Mesenchymal stem cell (in vitro differentiated cells and primary cell): ENCODE data around the gene VPS51.
A peak's percentile ranks its signal among the peaks of the same experiment; 100 is the strongest.

Source experiments
- DNase-seq: peaks from one replicate; pipeline ENCODE4 v3.0.0-alpha.2; 2013
- H2AFZ ChIP-seq: one replicate; pipeline ENCODE4 v1.6.1; 2013; ENCODE audit warnings: low read depth, mild to moderate bottlenecking, control low read depth, inconsistent platforms, low read length, moderate library complexity
- H2AK5ac ChIP-seq: 2 replicates; pipeline ENCODE4 v1.6.1; 2013; ENCODE audit warnings: low read length, moderate library complexity, mild to moderate bottlenecking, inconsistent platforms; ENCODE audit not compliant: severe bottlenecking
- H2BK120ac ChIP-seq: one replicate; pipeline ENCODE4 v1.6.1; 2013; ENCODE audit warnings: low read depth, mild to moderate bottlenecking, inconsistent platforms, low read length, moderate library complexity
- H2BK12ac ChIP-seq, 2 experiments: one replicate each; pipeline ENCODE4 v1.6.1; 2013; ENCODE audit warnings: inconsistent platforms in 2 of 2, low read length in 2 of 2, mild to moderate bottlenecking in 2 of 2, moderate library complexity in 2 of 2, control low read depth in 1 of 2
- H2BK15ac ChIP-seq: one replicate; pipeline ENCODE4 v1.6.1; 2013; ENCODE audit warnings: mild to moderate bottlenecking, low read depth, inconsistent platforms; ENCODE audit not compliant: poor library complexity, severe bottlenecking
- H2BK5ac ChIP-seq: 2 replicates; pipeline ENCODE4 v1.6.1; 2013; ENCODE audit warnings: low read depth, mild to moderate bottlenecking, low read length, control low read depth, inconsistent platforms; ENCODE audit not compliant: poor library complexity, severe bottlenecking
- H3K14ac ChIP-seq, 2 experiments: one replicate each; pipeline ENCODE4 v1.6.1; 2013; ENCODE audit warnings: inconsistent platforms in 2 of 2, low read length in 2 of 2, control low read depth in 1 of 2, mild to moderate bottlenecking in 1 of 2, moderate library complexity in 1 of 2
- H3K18ac ChIP-seq, 2 experiments: one replicate each; pipeline ENCODE4 v1.6.1; 2013; ENCODE audit warnings: inconsistent platforms in 2 of 2, low read length in 2 of 2, control low read depth in 1 of 2, low read depth in 1 of 2, mild to moderate bottlenecking in 1 of 2
- H3K23ac ChIP-seq, 2 experiments: one replicate each; pipeline ENCODE4 v1.6.1; 2013; ENCODE audit warnings: inconsistent platforms in 2 of 2, low read length in 2 of 2, mild to moderate bottlenecking in 2 of 2, moderate library complexity in 2 of 2, control low read depth in 1 of 2
- H3K27ac ChIP-seq: 2 replicates; pipeline ENCODE4 v1.5.1; 2013; ENCODE audit warnings: mild to moderate bottlenecking, moderate library complexity, low read length, control low read depth, inconsistent platforms; ENCODE audit not compliant: poor library complexity, severe bottlenecking
- H3K27me3 ChIP-seq, 2 experiments: 2 replicates each; pipeline versions ENCODE4 v1.6.1 to v1.7.0; 2013; ENCODE audit warnings: low read length in 2 of 2, mild to moderate bottlenecking in 2 of 2, moderate library complexity in 2 of 2, control low read depth in 1 of 2, inconsistent platforms in 1 of 2; ENCODE audit not compliant: control insufficient read depth in 1 of 2, insufficient read depth in 1 of 2
- H3K36me3 ChIP-seq, 2 experiments: 2 replicates each; pipeline versions ENCODE4 v1.6.1 to v1.7.0; 2013; ENCODE audit warnings: low read length in 2 of 2, control low read depth in 1 of 2, inconsistent platforms in 1 of 2, low read depth in 1 of 2, mild to moderate bottlenecking in 1 of 2; ENCODE audit not compliant: insufficient read depth in 2 of 2, control insufficient read depth in 1 of 2
- H3K4ac ChIP-seq, 2 experiments: one replicate each; pipeline ENCODE4 v1.6.1; 2013; ENCODE audit warnings: inconsistent platforms in 2 of 2, low read length in 2 of 2, mild to moderate bottlenecking in 2 of 2, moderate library complexity in 2 of 2, control low read depth in 1 of 2, low read depth in 1 of 2
- H3K4me1 ChIP-seq: 2 replicates; pipeline ENCODE4 v1.6.1; 2013; ENCODE audit warnings: low read depth, low read length, control low read depth; ENCODE audit not compliant: control insufficient read depth, insufficient read depth
- H3K4me2 ChIP-seq: 2 replicates; pipeline ENCODE4 v1.6.1; 2013; ENCODE audit warnings: low read length, mild to moderate bottlenecking, inconsistent platforms; ENCODE audit not compliant: poor library complexity, severe bottlenecking
- H3K4me3 ChIP-seq, 2 experiments: 2 replicates each; pipeline versions ENCODE4 v1.5.1 to v1.7.0; 2013; ENCODE audit warnings: low read length in 2 of 2, mild to moderate bottlenecking in 2 of 2, control low read depth in 1 of 2, low read depth in 1 of 2; ENCODE audit not compliant: insufficient read depth in 1 of 2
- H3K79me1 ChIP-seq: replicated peaks from 2 replicates; pipeline ENCODE4 v1.6.1; 2013; ENCODE audit warnings: mild to moderate bottlenecking, control low read depth, low read length, inconsistent platforms; ENCODE audit not compliant: poor library complexity, severe bottlenecking
- H3K9ac ChIP-seq: 2 replicates; pipeline ENCODE4 v1.7.0; 2013; ENCODE audit warnings: mild to moderate bottlenecking, low read length, moderate library complexity
- H3K9me3 ChIP-seq: 2 replicates; pipeline ENCODE4 v1.7.0; 2013; ENCODE audit warnings: mild to moderate bottlenecking, low read length; ENCODE audit not compliant: control insufficient read depth
- H4K8ac ChIP-seq: one replicate; pipeline ENCODE4 v1.6.1; 2013; ENCODE audit warnings: inconsistent platforms, mild to moderate bottlenecking, low read length, moderate library complexity
- H4K91ac ChIP-seq: one replicate; pipeline ENCODE4 v1.6.1; 2013; ENCODE audit warnings: mild to moderate bottlenecking, low read length, inconsistent platforms
- WGBS: methylation state at CpG from one replicate; pipeline ENCODE4 v1.1.7; 2013; ENCODE audit warnings: mixed read lengths; 5-methylcytosine and 5-hydroxymethylcytosine counted together

Gene VPS51

DNA sequence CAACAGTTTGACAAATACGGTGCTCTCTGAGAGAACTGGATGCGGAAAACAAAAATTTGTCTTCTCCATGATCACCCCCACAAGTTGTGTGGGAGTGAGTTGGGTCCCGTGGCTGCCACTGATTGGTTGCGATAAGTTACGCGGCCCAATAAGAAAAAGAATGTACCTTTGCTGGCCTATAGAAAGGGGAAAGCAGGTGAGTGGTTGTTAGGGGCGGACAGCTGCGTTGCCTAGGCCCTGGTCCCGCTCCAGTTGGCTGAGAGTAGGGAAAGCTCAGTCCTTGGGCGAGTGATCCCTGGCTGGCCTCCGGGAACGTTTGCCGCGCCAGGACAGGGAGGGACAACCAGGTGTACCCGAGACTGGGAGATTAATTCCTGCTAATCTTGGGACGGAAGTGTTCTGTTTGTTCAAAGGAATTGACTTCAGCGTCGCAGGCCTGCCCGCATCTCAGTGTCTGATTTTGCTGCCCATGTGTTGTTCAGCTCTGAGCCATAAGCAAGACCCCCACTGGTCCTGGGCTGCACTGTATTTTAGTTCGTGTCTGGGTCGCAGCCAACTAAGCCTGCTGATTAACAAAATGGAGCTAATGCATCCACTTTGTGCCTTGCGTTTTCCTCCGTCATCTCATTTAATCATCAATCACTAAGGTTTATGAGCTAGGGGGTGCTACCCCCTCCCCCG, 39.1 kb downstream of the VPS51 start:
- peak overlapping the region; percentile 93 for H4K8ac ChIP-seq
- H3K4me2 ChIP-seq: peak overlapping the region; percentile 91
- peak overlapping the region in 1 of 2 experiments; percentile 12 for H3K14ac ChIP-seq
- H3K4ac ChIP-seq: peak overlapping the region; percentile 72 to 78
- peaks cover 16% of the 10 kb centered on the region for H3K79me1 ChIP-seq
- H3K27ac ChIP-seq: peak overlapping the region; percentile 94
- no peak overlapping the region for H2BK15ac ChIP-seq
- WGBS: 6% methylated on average over 24 of the region's 24 CpGs
- peak overlapping the region; percentile 9 for H2AK5ac ChIP-seq
- peaks cover 28 to 29% of the 10 kb centered on the region in 2 experiments for H3K36me3 ChIP-seq
- H3K4me3 ChIP-seq: peak overlapping the region; percentile 48 to 93
- peaks cover 23% of the 10 kb centered on the region for H3K4me1 ChIP-seq
- no peaks in the 10 kb centered on the region for H3K27me3 ChIP-seq
- peak overlapping the region; percentile 99 for H3K9ac ChIP-seq
- peak overlapping the region; percentile 13 to 88 for H3K18ac ChIP-seq
- peak overlapping the region in 1 of 2 experiments; percentile 7 for H2BK12ac ChIP-seq
- no peak overlapping the region for H3K23ac ChIP-seq
- no peaks in the 10 kb centered on the region for H3K9me3 ChIP-seq
- peak overlapping the region; percentile 76 for H4K91ac ChIP-seq
- no peak overlapping the region for H2BK120ac ChIP-seq
- peak overlapping the region; percentile 92 for H2BK5ac ChIP-seq
- H2AFZ ChIP-seq: peak overlapping the region; percentile 16
- peak; percentile 98 for DNase-seq

DNA sequence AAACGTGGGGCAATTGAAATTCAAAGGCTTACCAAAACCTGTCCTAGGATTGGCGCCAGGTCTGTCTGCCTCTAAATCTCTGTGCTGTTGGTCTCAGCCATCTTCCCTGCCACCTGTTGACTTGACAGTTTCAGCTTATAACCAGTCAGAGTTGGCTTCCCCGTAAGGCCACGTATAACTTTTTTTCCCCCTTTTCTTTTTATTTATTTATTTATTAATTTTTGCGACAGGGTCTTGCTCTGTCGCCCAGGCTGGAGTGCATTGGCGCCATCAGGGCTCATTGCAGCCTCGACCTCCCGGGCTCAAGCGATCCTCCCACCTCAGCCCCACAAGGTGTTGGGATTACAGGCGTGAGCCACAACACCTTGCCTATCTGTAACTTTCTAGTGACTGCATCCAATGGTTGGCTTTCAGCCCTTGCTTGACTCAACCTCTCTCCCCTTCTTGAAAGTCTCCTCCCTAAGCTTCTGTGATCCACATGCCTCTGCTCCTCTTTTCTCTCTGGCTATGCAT, 39.7 kb downstream of the VPS51 start:
- Histone ChIP-seq H3K4me3 (peak overlapping the region in 1 of 2 experiments; percentile 93), H2AFZ (no peak overlapping the region), H2BK120ac (no peak overlapping the region), H3K4ac (no peak overlapping the region), H3K23ac (no peak overlapping the region), H3K4me1 (peaks cover 23% of the 10 kb centered on the region), H2AK5ac (no peak overlapping the region), H3K18ac (no peak overlapping the region), H2BK5ac (no peak overlapping the region), H2BK15ac (no peak overlapping the region), H3K9me3 (no peaks in the 10 kb centered on the region), H4K91ac (no peak overlapping the region), H3K27ac (no peak overlapping the region), H2BK12ac (no peak overlapping the region), H3K36me3 (peaks cover 22 to 24% of the 10 kb centered on the region in 2 experiments), H3K9ac (peak overlapping the region; percentile 99), H3K4me2 (peak overlapping the region; percentile 91), H3K27me3 (no peaks in the 10 kb centered on the region), H4K8ac (peak overlapping the region; percentile 93), H3K79me1 (peaks cover 14% of the 10 kb centered on the region), H3K14ac (no peak overlapping the region)
- WGBS: 63% methylated on average over 11 of the region's 11 CpGs
- DNase-seq: no peak

DNA sequence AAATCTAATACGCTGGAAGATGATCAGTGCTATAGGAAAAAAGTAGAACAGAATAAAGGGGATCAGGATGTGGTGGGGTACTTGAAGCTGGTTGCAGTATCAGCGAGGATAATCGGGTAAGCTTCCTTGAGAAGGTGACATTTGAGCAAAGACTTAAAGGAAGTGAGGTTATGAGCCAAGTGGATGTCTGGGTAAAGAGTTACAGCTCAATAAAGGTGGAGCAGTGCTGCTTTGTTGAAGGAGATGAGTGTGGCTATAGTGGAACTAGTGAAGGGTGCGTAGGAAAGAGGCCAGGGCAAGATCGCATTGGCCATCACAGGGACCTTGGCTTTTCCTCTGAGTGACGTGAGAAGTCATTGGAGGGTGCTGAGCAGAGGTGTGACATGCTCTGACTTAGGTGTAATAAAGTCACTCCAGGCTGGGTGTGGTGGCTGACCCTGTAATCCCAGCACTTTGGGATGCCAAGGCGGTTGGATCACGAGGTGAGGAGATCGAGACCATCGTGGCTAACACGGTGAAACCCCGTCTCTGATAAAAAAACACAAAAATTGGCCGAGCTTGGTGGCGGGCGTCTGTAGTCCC, 40.6 kb downstream of the VPS51 start:
- WGBS: 86% methylated on average over 15 of the region's 15 CpGs
- H3K4me2 ChIP-seq: no peak overlapping the region
- H3K18ac ChIP-seq: no peak overlapping the region
- H4K8ac ChIP-seq: no peak overlapping the region
- H2BK12ac ChIP-seq: peak overlapping the region in 1 of 2 experiments; percentile 35
- no peak overlapping the region for H2AK5ac ChIP-seq
- H4K91ac ChIP-seq: no peak overlapping the region
- H3K27ac ChIP-seq: no peak overlapping the region
- H2BK120ac ChIP-seq: no peak overlapping the region
- H2BK15ac ChIP-seq: no peak overlapping the region
- DNase-seq: no peak
- no peak overlapping the region for H3K9ac ChIP-seq
- peaks cover 0 to 5% of the 10 kb centered on the region in 2 experiments for H3K27me3 ChIP-seq
- H2BK5ac ChIP-seq: no peak overlapping the region
- H3K4me1 ChIP-seq: peaks cover 23% of the 10 kb centered on the region
- peaks cover 8% of the 10 kb centered on the region for H3K79me1 ChIP-seq
- H3K23ac ChIP-seq: no peak overlapping the region
- peaks cover 12 to 15% of the 10 kb centered on the region in 2 experiments for H3K36me3 ChIP-seq
- H3K4ac ChIP-seq: no peak overlapping the region
- no peak overlapping the region for H2AFZ ChIP-seq
- H3K4me3 ChIP-seq: no peak overlapping the region
- H3K14ac ChIP-seq: no peak overlapping the region
- H3K9me3 ChIP-seq: no peaks in the 10 kb centered on the region

DNA sequence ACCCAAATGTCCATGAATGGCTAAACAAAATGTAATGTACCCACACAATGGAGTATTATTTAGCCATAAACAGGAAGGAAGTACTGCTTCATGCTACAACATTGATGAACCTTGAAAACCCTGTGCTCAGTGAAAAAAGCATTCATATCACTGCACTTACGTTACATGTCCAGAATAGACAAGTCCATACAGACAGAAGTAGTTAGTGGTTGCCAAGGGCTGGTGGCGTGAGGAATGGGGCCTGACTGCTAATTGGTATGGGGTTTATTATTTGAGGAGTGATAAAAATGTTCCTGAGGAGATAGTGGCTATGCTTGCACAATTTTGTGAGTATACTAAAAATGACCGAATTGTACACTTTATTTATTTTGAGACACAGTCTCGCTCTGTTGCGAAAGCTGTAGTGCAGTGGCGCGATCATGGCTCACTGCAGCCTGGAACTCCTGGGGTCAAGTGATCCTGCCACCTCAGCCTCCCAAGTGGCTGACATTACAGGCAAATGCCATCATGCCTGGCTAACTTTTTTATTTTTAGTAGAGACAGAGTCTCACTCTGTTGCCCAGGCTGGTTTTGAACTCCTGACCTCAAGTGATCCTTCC, 46.0 kb downstream of the VPS51 start:
- Histone ChIP-seq H3K79me1 (no peaks in the 10 kb centered on the region), H2AFZ (no peak overlapping the region), H2BK120ac (no peak overlapping the region), H4K91ac (no peak overlapping the region), H3K36me3 (no peaks in the 10 kb centered on the region), H3K23ac (no peak overlapping the region), H2AK5ac (no peak overlapping the region), H3K4me2 (no peak overlapping the region), H3K4ac (no peak overlapping the region), H3K14ac (no peak overlapping the region), H3K4me3 (no peak overlapping the region), H2BK15ac (no peak overlapping the region), H3K27me3 (peaks cover 5 to 8% of the 10 kb centered on the region in 2 experiments), H2BK12ac (no peak overlapping the region), H3K4me1 (peaks cover 1% of the 10 kb centered on the region), H2BK5ac (no peak overlapping the region), H3K9ac (no peak overlapping the region), H4K8ac (no peak overlapping the region), H3K9me3 (peaks cover under 1% of the 10 kb centered on the region), H3K27ac (no peak overlapping the region), H3K18ac (no peak overlapping the region)
- peak; percentile 18 for DNase-seq
- 81% methylated on average over 6 of the region's 7 CpGs for WGBS
